IMR-90 (cell line): ENCODE data around the gene CHRNA1. TPM values are rescaled to one million over a fixed set of nuclear protein-coding genes. Genes with fewer than 3 reads are reported as not detected.
A peak's percentile ranks its signal among the peaks of the same experiment; 100 is the strongest.

Experiments used
- ATAC-seq: fragments of 200-7000 bp; cut with Tn5 transposase; 2 replicates; pipeline ENCODE4 v1.9.1; 2020; ENCODE audit warnings: low read depth, mild to moderate bottlenecking, moderate library complexity
- BruUV-seq: library from RNA; stranded (reverse); fragments of 400-500 nt; replicated peaks from 2 replicates; lab custom pipeline; 2021; lab: Mats Ljungman, UMichigan
- CTCF ChIA-PET: fragments of 300-600 bp; formaldehyde crosslinking; extraction: SDS; loops from one replicate; lab custom pipeline; 2021; ENCODE audit warnings: antibody characterized with exemption; lab: Yijun Ruan, JAX
- POLR2A ChIA-PET: fragments of 300-600 bp; sonication (Branson Sonifier 250); formaldehyde crosslinking; loops from one replicate; lab custom pipeline; 2022; ENCODE audit warnings: antibody characterized with exemption; ENCODE audit not compliant: unreplicated experiment; lab: Charles Lee
- DNase-seq: peaks from one replicate; pipeline ENCODE4 v3.0.0; 2013
- H2AFZ ChIP-seq: replicated peaks from 2 replicates; pipeline ENCODE3; 2013; ENCODE audit warnings: low read length, mild to moderate bottlenecking; ENCODE audit not compliant: poor library complexity
- H2AK5ac ChIP-seq: 2 replicates; pipeline ENCODE4 v1.6.1; 2013; ENCODE audit warnings: low read depth, low read length, inconsistent platforms
- H2AK9ac ChIP-seq: replicated peaks from 2 replicates; pipeline ENCODE3; 2013; ENCODE audit warnings: mild to moderate bottlenecking, low read depth, low read length, moderate library complexity; ENCODE audit not compliant: poor library complexity
- H2BK120ac ChIP-seq: 2 replicates; pipeline ENCODE4 v1.6.1; 2013; ENCODE audit warnings: low read depth, low read length, inconsistent platforms
- H2BK15ac ChIP-seq: 3 replicates; pipeline ENCODE4 v1.6.1; 2013; ENCODE audit warnings: low read depth, low read length, inconsistent platforms
- H2BK20ac ChIP-seq: 2 replicates; pipeline ENCODE4 v1.6.1; 2013; ENCODE audit warnings: low read depth, mild to moderate bottlenecking, inconsistent platforms, low read length, moderate library complexity
- H2BK5ac ChIP-seq: 2 replicates; pipeline ENCODE4 v1.6.1; 2013; ENCODE audit warnings: mild to moderate bottlenecking, low read depth, low read length, inconsistent platforms; ENCODE audit not compliant: poor library complexity, severe bottlenecking
- H3K14ac ChIP-seq: replicated peaks from 2 replicates; pipeline ENCODE4 v1.6.1; 2013; ENCODE audit warnings: low read depth, low read length, inconsistent platforms
- H3K18ac ChIP-seq: 2 replicates; pipeline ENCODE4 v1.6.1; 2013; ENCODE audit warnings: low read depth, low read length, control low read depth
- H3K23ac ChIP-seq: 2 replicates; pipeline ENCODE4 v1.6.1; 2013; ENCODE audit warnings: low read depth, low read length, inconsistent platforms
- H3K27ac ChIP-seq: 2 replicates; pipeline ENCODE4 v1.5.1; 2013; ENCODE audit warnings: mild to moderate bottlenecking, control low read depth, low read length; ENCODE audit not compliant: insufficient read depth
- H3K27me3 ChIP-seq: 2 replicates; pipeline ENCODE4 v1.6.1; 2013; ENCODE audit warnings: low read length; ENCODE audit not compliant: control insufficient read depth, insufficient read depth
- H3K36me3 ChIP-seq: 2 replicates; pipeline ENCODE4 v1.6.1; 2013; ENCODE audit warnings: low read length, mixed read lengths; ENCODE audit not compliant: control insufficient read depth, insufficient read depth
- H3K4ac ChIP-seq: 2 replicates; pipeline ENCODE4 v1.6.1; 2013; ENCODE audit warnings: low read depth, low read length, inconsistent platforms
- H3K4me1 ChIP-seq: 2 replicates; pipeline ENCODE4 v1.6.1; 2013; ENCODE audit warnings: low read length, mixed read lengths; ENCODE audit not compliant: control insufficient read depth, insufficient read depth
- H3K4me2 ChIP-seq: 2 replicates; pipeline ENCODE4 v1.6.1; 2013; ENCODE audit warnings: low read depth, mild to moderate bottlenecking, control low read depth, low read length, moderate library complexity
- H3K4me3 ChIP-seq: 2 replicates; pipeline ENCODE4 v1.5.1; 2013; ENCODE audit warnings: low read depth, mild to moderate bottlenecking, control low read depth, low read length, moderate library complexity; ENCODE audit not compliant: insufficient read depth
- H3K56ac ChIP-seq: 2 replicates; pipeline ENCODE4 v1.6.1; 2013; ENCODE audit warnings: low read length, inconsistent platforms; ENCODE audit not compliant: insufficient read depth; ENCODE audit errors: extremely low read depth
- H3K79me1 ChIP-seq, 2 experiments: 2 replicates each; pipeline ENCODE4 v1.6.1; 2013; ENCODE audit warnings: low read length in 2 of 2, inconsistent platforms in 1 of 2, low read depth in 1 of 2
- H3K9ac ChIP-seq: 2 replicates; pipeline ENCODE4 v1.6.1; 2013; ENCODE audit warnings: low read depth, low read length, control low read depth
- H3K9me1 ChIP-seq: 2 replicates; pipeline ENCODE4 v1.6.1; 2013; ENCODE audit warnings: low read length, inconsistent platforms; ENCODE audit not compliant: insufficient read depth
- H3K9me3 ChIP-seq: 2 replicates; pipeline ENCODE4 v1.6.1; 2013; ENCODE audit warnings: low read length; ENCODE audit not compliant: control insufficient read depth, insufficient read depth
- H4K20me1 ChIP-seq: 2 replicates; pipeline ENCODE4 v1.6.1; 2013; ENCODE audit warnings: low read length, inconsistent platforms; ENCODE audit not compliant: insufficient read depth
- H4K5ac ChIP-seq: 2 replicates; pipeline ENCODE4 v1.6.1; 2013; ENCODE audit warnings: mild to moderate bottlenecking, low read depth, low read length, control low read depth
- H4K8ac ChIP-seq, 2 experiments: 2 replicates each; pipeline ENCODE4 v1.6.1; 2013; ENCODE audit warnings: low read depth in 2 of 2, low read length in 2 of 2, control low read depth in 1 of 2, inconsistent platforms in 1 of 2
- H4K91ac ChIP-seq: 2 replicates; pipeline ENCODE4 v1.6.1; 2013; ENCODE audit warnings: low read depth, low read length, inconsistent platforms; ENCODE audit not compliant: insufficient read depth
- BHLHE40 ChIP-seq: fragments of 150-350 bp; IDR thresholded peaks from 2 replicates; pipeline ENCODE4 v1.6.1; 2016; ENCODE audit warnings: mild to moderate bottlenecking, low read depth, low read length
- CEBPB ChIP-seq: IDR thresholded peaks from 2 replicates; pipeline ENCODE4 v1.6.1; 2012; ENCODE audit warnings: low read depth, low read length, improper control_type of control experiment
- CHD1 ChIP-seq: IDR thresholded peaks from 2 replicates; pipeline ENCODE4 v1.6.1; 2012; ENCODE audit warnings: low read depth, low read length, improper control_type of control experiment
- FOS ChIP-seq: fragments of 150-350 bp; IDR thresholded peaks from 2 replicates; pipeline ENCODE4 v1.6.1; 2016; ENCODE audit warnings: low read depth, low read length
- POLR2A ChIP-seq: IDR thresholded peaks from 2 replicates; pipeline ENCODE4 v1.6.1; 2012; ENCODE audit warnings: mild to moderate bottlenecking, low read depth, low read length
- RAD21 ChIP-seq: IDR thresholded peaks from 2 replicates; pipeline ENCODE4 v1.6.1; 2012; ENCODE audit warnings: low read length, improper control_type of control experiment
- RFX5 ChIP-seq: IDR thresholded peaks from 2 replicates; pipeline ENCODE4 v1.8.0; 2012; ENCODE audit warnings: low read depth, mild to moderate bottlenecking, low read length, moderate library complexity
- WGBS, 2 experiments: methylation state at CpG; one replicate each; pipeline versions ENCODE4 v1.1.5 to v1.1.7; 2013; ENCODE audit warnings: missing lambda C conversion rate in 2 of 2; ENCODE audit not compliant: insufficient read length in 1 of 2; ENCODE audit errors: extremely low coverage in 2 of 2; 5-methylcytosine and 5-hydroxymethylcytosine counted together
- dilution Hi-C: fragments of 300-500 bp; cut with HindIII; formaldehyde crosslinking; loops from one replicate; pipeline ENCODE4 v1.14.3; 2018; ENCODE audit warnings: low sequenced_read_pairs; ENCODE audit not compliant: unreplicated experiment
- in situ Hi-C: fragments of 300-500 bp; cut with MboI; formaldehyde crosslinking; loops from 3 replicates; pipeline ENCODE4 v1.14.3; 2019; ENCODE audit warnings: low sequenced_read_pairs, inconsistent platforms, mixed read lengths
- intact Hi-C: fragments of 100-400 bp; cut with micrococcal nuclease; formaldehyde crosslinking; loops from 2 replicates; pipeline ENCODE4 v1.10.0; 2022
- polyA plus RNA-seq, 3 experiments: library from polyadenylated mRNA; depleted of rRNA; stranded (reverse); fragments of >200 nt; gene quantifications; 2 replicates each; pipeline ENCODE4 v1.2.3, GENCODE V29; 2012; ENCODE audit warnings: low replicate concordance in 1 of 3
- total RNA-seq: library from RNA; depleted of rRNA; stranded (reverse); fragments of >200 nt; gene quantifications from 2 replicates; pipeline ENCODE4 v1.2.3, GENCODE V29; 2012
- TF ChIP-seq, protein P1 (sequence below): fragments of 150-350 bp; IDR thresholded peaks from 2 replicates; pipeline ENCODE4 v1.6.1; 2016; ENCODE audit warnings: low read depth, mild to moderate bottlenecking, low read length, moderate library complexity, borderline replicate concordance
- TF ChIP-seq, protein P2 (sequence below): fragments of 150-350 bp; IDR thresholded peaks from 2 replicates; pipeline ENCODE4 v1.6.1; 2017; ENCODE audit warnings: mild to moderate bottlenecking, antibody characterized with exemption, low read length, low read depth

The CHRNA1 gene
- total and polyA plus RNA-seq, 2 of the 4 experiments (the other 2 are of a cell fraction) = 0.75 to 0.90 TPM

DNA sequence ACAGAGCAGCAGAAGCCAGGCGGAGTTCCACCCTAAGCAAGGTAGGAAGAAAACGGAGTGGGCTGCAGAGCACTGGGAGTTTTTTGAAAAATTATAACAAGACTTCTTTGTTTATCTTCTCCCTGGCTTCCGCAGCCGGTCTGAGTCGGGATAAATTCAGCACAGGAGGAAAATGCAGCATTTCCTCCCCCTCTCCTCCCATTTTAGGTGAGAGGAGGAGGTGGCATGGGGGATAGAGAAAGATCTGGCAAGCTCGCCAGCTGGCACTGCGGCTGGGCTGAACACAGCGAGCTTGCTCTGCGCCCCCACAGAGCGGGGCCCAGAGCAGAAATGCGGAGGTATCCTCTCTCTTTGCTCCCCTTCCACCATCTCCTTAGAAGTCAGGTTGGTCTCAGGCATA lies 17.7 kb upstream of the CHRNA1 start:
- Histone ChIP-seq H3K9ac (no peak overlapping the region), H2AK5ac (peak overlapping the region; percentile 81; the same call in 1 of the 2 replicates), H3K9me3 (no peaks in the 10 kb centered on the region), H4K8ac (peak overlapping the region in 1 of 2 experiments; percentile 63; a peak in 1 of 4 replicates), H4K91ac (peak overlapping the region; percentile 70), H3K14ac (peak overlapping the region; percentile 61), H4K5ac (peak overlapping the region; percentile 28; the same call in 1 of the 2 replicates), H2AFZ (peak overlapping the region; percentile 61), H3K9me1 (peaks cover 44% of the 10 kb centered on the region), H3K4me3 (no peak overlapping the region), H3K23ac (no peak overlapping the region), H3K56ac (no peak overlapping the region), H3K27me3 (no peaks in the 10 kb centered on the region), H2BK20ac (peak overlapping the region; percentile 94), H2BK5ac (no peak overlapping the region), H3K18ac (peak overlapping the region; percentile 32; the same call in 1 of the 2 replicates), H3K4me2 (no peak overlapping the region), H4K20me1 (no peaks in the 10 kb centered on the region), H2BK120ac (peak overlapping the region; percentile 97), H3K36me3 (no peaks in the 10 kb centered on the region), H2AK9ac (no peak overlapping the region), H3K4ac (peak overlapping the region; percentile 74), H3K79me1 (peaks cover 0 to 18% of the 10 kb centered on the region in 2 experiments; a peak in 2 of 4 replicates), H2BK15ac (peak overlapping the region; percentile 78; the same call in 2 of the 3 replicates), H3K27ac (no peak overlapping the region), H3K4me1 (peaks cover 40% of the 10 kb centered on the region)
- TF ChIP-seq RAD21 = no peak
- TF ChIP-seq BHLHE40 = no peak
- no peak for TF ChIP-seq POLR2A
- no peak for TF ChIP-seq RFX5
- TF ChIP-seq, protein P1, sequence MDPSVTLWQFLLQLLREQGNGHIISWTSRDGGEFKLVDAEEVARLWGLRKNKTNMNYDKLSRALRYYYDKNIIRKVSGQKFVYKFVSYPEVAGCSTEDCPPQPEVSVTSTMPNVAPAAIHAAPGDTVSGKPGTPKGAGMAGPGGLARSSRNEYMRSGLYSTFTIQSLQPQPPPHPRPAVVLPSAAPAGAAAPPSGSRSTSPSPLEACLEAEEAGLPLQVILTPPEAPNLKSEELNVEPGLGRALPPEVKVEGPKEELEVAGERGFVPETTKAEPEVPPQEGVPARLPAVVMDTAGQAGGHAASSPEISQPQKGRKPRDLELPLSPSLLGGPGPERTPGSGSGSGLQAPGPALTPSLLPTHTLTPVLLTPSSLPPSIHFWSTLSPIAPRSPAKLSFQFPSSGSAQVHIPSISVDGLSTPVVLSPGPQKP = no peak
- TF ChIP-seq CEBPB = no peak
- no peak for TF ChIP-seq FOS
- TF ChIP-seq, protein P2, sequence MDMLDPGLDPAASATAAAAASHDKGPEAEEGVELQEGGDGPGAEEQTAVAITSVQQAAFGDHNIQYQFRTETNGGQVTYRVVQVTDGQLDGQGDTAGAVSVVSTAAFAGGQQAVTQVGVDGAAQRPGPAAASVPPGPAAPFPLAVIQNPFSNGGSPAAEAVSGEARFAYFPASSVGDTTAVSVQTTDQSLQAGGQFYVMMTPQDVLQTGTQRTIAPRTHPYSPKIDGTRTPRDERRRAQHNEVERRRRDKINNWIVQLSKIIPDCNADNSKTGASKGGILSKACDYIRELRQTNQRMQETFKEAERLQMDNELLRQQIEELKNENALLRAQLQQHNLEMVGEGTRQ = no peak
- TF ChIP-seq CHD1 = no peak
- no CpG with 5 or more reads among the region's 11 CpGs for WGBS, 2 experiments
- in situ Hi-C loops (no loop called here), intact Hi-C loops (no loop called here), dilution Hi-C loops (no loop called here)
- POLR2A ChIA-PET = no interaction called here
- ATAC-seq (no peak), DNase-seq (no peak)
- BruUV-seq = no TSS peak
- CTCF ChIA-PET = interaction anchor here (0.5 to 1.3 kb wide), 3 partner anchors 10 to 57 kb away, joined by 3 to 7 read pairs (median 4); no protein-coding TSS in a partner anchor
